IMR-90 (cell line): ENCODE results near the gene ZNF653. TPM values are rescaled to one million over a fixed set of nuclear protein-coding genes. Genes with fewer than 3 reads are reported as not detected.

Source experiments
- ATAC-seq: fragments of 200-7000 bp; cut with Tn5 transposase; 2 replicates; pipeline ENCODE4 v1.9.1; 2020; ENCODE audit warnings: low read depth, mild to moderate bottlenecking, moderate library complexity
- BruUV-seq: library from RNA; stranded (reverse); fragments of 400-500 nt; replicated peaks from 2 replicates; lab custom pipeline; 2021; lab: Mats Ljungman, UMichigan
- CTCF ChIA-PET: fragments of 300-600 bp; formaldehyde crosslinking; extraction: SDS; loops from one replicate; lab custom pipeline; 2021; ENCODE audit warnings: antibody characterized with exemption; lab: Yijun Ruan, JAX
- POLR2A ChIA-PET: fragments of 300-600 bp; sonication (Branson Sonifier 250); formaldehyde crosslinking; loops from one replicate; lab custom pipeline; 2022; ENCODE audit warnings: antibody characterized with exemption; ENCODE audit not compliant: unreplicated experiment; lab: Charles Lee
- DNase-seq: peaks from one replicate; pipeline ENCODE4 v3.0.0; 2013
- H2AFZ ChIP-seq: replicated peaks from 2 replicates; pipeline ENCODE3; 2013; ENCODE audit warnings: low read length, mild to moderate bottlenecking; ENCODE audit not compliant: poor library complexity
- H2AK5ac ChIP-seq: 2 replicates; pipeline ENCODE4 v1.6.1; 2013; ENCODE audit warnings: low read depth, low read length, inconsistent platforms
- H2AK9ac ChIP-seq: replicated peaks from 2 replicates; pipeline ENCODE3; 2013; ENCODE audit warnings: mild to moderate bottlenecking, low read depth, low read length, moderate library complexity; ENCODE audit not compliant: poor library complexity
- H2BK120ac ChIP-seq: 2 replicates; pipeline ENCODE4 v1.6.1; 2013; ENCODE audit warnings: low read depth, low read length, inconsistent platforms
- H2BK15ac ChIP-seq: 3 replicates; pipeline ENCODE4 v1.6.1; 2013; ENCODE audit warnings: low read depth, low read length, inconsistent platforms
- H2BK20ac ChIP-seq: 2 replicates; pipeline ENCODE4 v1.6.1; 2013; ENCODE audit warnings: low read depth, mild to moderate bottlenecking, inconsistent platforms, low read length, moderate library complexity
- H2BK5ac ChIP-seq: 2 replicates; pipeline ENCODE4 v1.6.1; 2013; ENCODE audit warnings: mild to moderate bottlenecking, low read depth, low read length, inconsistent platforms; ENCODE audit not compliant: poor library complexity, severe bottlenecking
- H3K14ac ChIP-seq: replicated peaks from 2 replicates; pipeline ENCODE4 v1.6.1; 2013; ENCODE audit warnings: low read depth, low read length, inconsistent platforms
- H3K18ac ChIP-seq: 2 replicates; pipeline ENCODE4 v1.6.1; 2013; ENCODE audit warnings: low read depth, low read length, control low read depth
- H3K23ac ChIP-seq: 2 replicates; pipeline ENCODE4 v1.6.1; 2013; ENCODE audit warnings: low read depth, low read length, inconsistent platforms
- H3K27ac ChIP-seq: 2 replicates; pipeline ENCODE4 v1.5.1; 2013; ENCODE audit warnings: mild to moderate bottlenecking, control low read depth, low read length; ENCODE audit not compliant: insufficient read depth
- H3K27me3 ChIP-seq: 2 replicates; pipeline ENCODE4 v1.6.1; 2013; ENCODE audit warnings: low read length; ENCODE audit not compliant: control insufficient read depth, insufficient read depth
- H3K36me3 ChIP-seq: 2 replicates; pipeline ENCODE4 v1.6.1; 2013; ENCODE audit warnings: low read length, mixed read lengths; ENCODE audit not compliant: control insufficient read depth, insufficient read depth
- H3K4ac ChIP-seq: 2 replicates; pipeline ENCODE4 v1.6.1; 2013; ENCODE audit warnings: low read depth, low read length, inconsistent platforms
- H3K4me1 ChIP-seq: 2 replicates; pipeline ENCODE4 v1.6.1; 2013; ENCODE audit warnings: low read length, mixed read lengths; ENCODE audit not compliant: control insufficient read depth, insufficient read depth
- H3K4me2 ChIP-seq: 2 replicates; pipeline ENCODE4 v1.6.1; 2013; ENCODE audit warnings: low read depth, mild to moderate bottlenecking, control low read depth, low read length, moderate library complexity
- H3K4me3 ChIP-seq: 2 replicates; pipeline ENCODE4 v1.5.1; 2013; ENCODE audit warnings: low read depth, mild to moderate bottlenecking, control low read depth, low read length, moderate library complexity; ENCODE audit not compliant: insufficient read depth
- H3K56ac ChIP-seq: 2 replicates; pipeline ENCODE4 v1.6.1; 2013; ENCODE audit warnings: low read length, inconsistent platforms; ENCODE audit not compliant: insufficient read depth; ENCODE audit errors: extremely low read depth
- H3K79me1 ChIP-seq, 2 experiments: 2 replicates each; pipeline ENCODE4 v1.6.1; 2013; ENCODE audit warnings: low read length in 2 of 2, inconsistent platforms in 1 of 2, low read depth in 1 of 2
- H3K9ac ChIP-seq: 2 replicates; pipeline ENCODE4 v1.6.1; 2013; ENCODE audit warnings: low read depth, low read length, control low read depth
- H3K9me1 ChIP-seq: 2 replicates; pipeline ENCODE4 v1.6.1; 2013; ENCODE audit warnings: low read length, inconsistent platforms; ENCODE audit not compliant: insufficient read depth
- H3K9me3 ChIP-seq: 2 replicates; pipeline ENCODE4 v1.6.1; 2013; ENCODE audit warnings: low read length; ENCODE audit not compliant: control insufficient read depth, insufficient read depth
- H4K20me1 ChIP-seq: 2 replicates; pipeline ENCODE4 v1.6.1; 2013; ENCODE audit warnings: low read length, inconsistent platforms; ENCODE audit not compliant: insufficient read depth
- H4K5ac ChIP-seq: 2 replicates; pipeline ENCODE4 v1.6.1; 2013; ENCODE audit warnings: mild to moderate bottlenecking, low read depth, low read length, control low read depth
- H4K8ac ChIP-seq, 2 experiments: 2 replicates each; pipeline ENCODE4 v1.6.1; 2013; ENCODE audit warnings: low read depth in 2 of 2, low read length in 2 of 2, control low read depth in 1 of 2, inconsistent platforms in 1 of 2
- H4K91ac ChIP-seq: 2 replicates; pipeline ENCODE4 v1.6.1; 2013; ENCODE audit warnings: low read depth, low read length, inconsistent platforms; ENCODE audit not compliant: insufficient read depth
- CHD1 ChIP-seq: IDR thresholded peaks from 2 replicates; pipeline ENCODE4 v1.6.1; 2012; ENCODE audit warnings: low read depth, low read length, improper control_type of control experiment
- RAD21 ChIP-seq: IDR thresholded peaks from 2 replicates; pipeline ENCODE4 v1.6.1; 2012; ENCODE audit warnings: low read length, improper control_type of control experiment
- RCOR1 ChIP-seq: IDR thresholded peaks from 2 replicates; pipeline ENCODE4 v1.6.1; 2012; ENCODE audit warnings: mild to moderate bottlenecking, low read length, improper control_type of control experiment; ENCODE audit not compliant: insufficient replicate concordance
- SMC3 ChIP-seq: fragments of 150-350 bp; IDR thresholded peaks from 2 replicates; pipeline ENCODE4 v1.6.1; 2016; ENCODE audit warnings: low read depth, mild to moderate bottlenecking, antibody characterized with exemption, low read length, moderate library complexity
- WGBS, 2 experiments: methylation state at CpG; one replicate each; pipeline versions ENCODE4 v1.1.5 to v1.1.7; 2013; ENCODE audit warnings: missing lambda C conversion rate in 2 of 2; ENCODE audit not compliant: insufficient read length in 1 of 2; ENCODE audit errors: extremely low coverage in 2 of 2; 5-methylcytosine and 5-hydroxymethylcytosine counted together
- dilution Hi-C: fragments of 300-500 bp; cut with HindIII; formaldehyde crosslinking; loops from one replicate; pipeline ENCODE4 v1.14.3; 2018; ENCODE audit warnings: low sequenced_read_pairs; ENCODE audit not compliant: unreplicated experiment
- in situ Hi-C: fragments of 300-500 bp; cut with MboI; formaldehyde crosslinking; loops from 3 replicates; pipeline ENCODE4 v1.14.3; 2019; ENCODE audit warnings: low sequenced_read_pairs, inconsistent platforms, mixed read lengths
- intact Hi-C: fragments of 100-400 bp; cut with micrococcal nuclease; formaldehyde crosslinking; loops from 2 replicates; pipeline ENCODE4 v1.10.0; 2022
- polyA plus RNA-seq, 3 experiments: library from polyadenylated mRNA; depleted of rRNA; stranded (reverse); fragments of >200 nt; gene quantifications; 2 replicates each; pipeline ENCODE4 v1.2.3, GENCODE V29; 2012; ENCODE audit warnings: low replicate concordance in 1 of 3
- total RNA-seq: library from RNA; depleted of rRNA; stranded (reverse); fragments of >200 nt; gene quantifications from 2 replicates; pipeline ENCODE4 v1.2.3, GENCODE V29; 2012
- TF ChIP-seq, protein P1 (sequence below): conservative IDR thresholded peaks from 2 replicates; pipeline ENCODE4 v1.5.1; 2012; ENCODE audit warnings: mild to moderate bottlenecking, low read depth, low read length, improper control_type of control experiment

ZNF653 gene
- total and polyA plus RNA-seq, 2 of the 4 experiments (the other 2 are of a cell fraction) = 3.9 to 9.0 TPM

DNA sequence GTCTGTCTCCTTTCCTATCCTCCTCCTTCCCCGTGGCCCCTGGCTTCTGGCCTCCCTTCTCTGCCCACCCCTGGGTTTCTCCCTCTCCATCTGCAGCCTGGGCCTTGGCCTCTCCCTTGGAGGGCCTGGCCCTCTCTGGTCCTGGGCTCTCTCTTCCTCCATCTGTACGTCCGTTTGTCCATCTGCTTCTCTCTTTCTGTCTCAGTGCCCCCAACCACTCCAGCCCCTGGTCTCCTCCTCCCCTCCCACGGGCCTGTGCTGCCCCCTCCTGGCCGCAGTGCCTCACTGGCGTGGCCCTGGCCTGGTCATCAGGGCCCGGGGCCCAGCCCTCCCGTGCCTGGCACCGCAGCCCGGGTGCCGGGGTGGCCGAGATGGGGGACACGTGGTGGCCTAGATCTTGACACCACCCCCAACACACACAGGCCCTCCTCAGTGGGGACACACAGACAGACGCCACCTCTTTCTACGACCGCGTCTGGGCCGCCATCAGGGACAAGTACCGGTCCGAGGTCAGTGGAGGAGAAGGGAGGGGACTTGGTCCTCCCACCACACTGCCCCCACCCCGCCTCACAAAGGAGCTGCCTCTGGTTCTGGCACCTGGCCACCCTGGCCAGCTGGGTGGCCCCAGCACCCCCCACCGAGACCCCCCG, 58.9 kb downstream of the ZNF653 start:
- BruUV-seq = no TSS peak
- no peak for DNase-seq

More for the DNA sequence above, 58.9 kb downstream of the ZNF653 start:
- Histone ChIP-seq H3K4me1 (no peaks in the 10 kb centered on the region; the same call in 1 of the 2 replicates), H3K9me1 (no peaks in the 10 kb centered on the region), H3K14ac (no peak overlapping the region), H3K9ac (no peak overlapping the region), H2BK15ac (no peak overlapping the region), H2AK5ac (no peak overlapping the region), H4K20me1 (peaks cover 4% of the 10 kb centered on the region; the same call in 1 of the 2 replicates), H3K56ac (no peak overlapping the region), H3K23ac (no peak overlapping the region), H2AFZ (no peak overlapping the region), H2BK120ac (no peak overlapping the region), H4K5ac (no peak overlapping the region), H3K79me1 (peaks cover 0 to 15% of the 10 kb centered on the region in 2 experiments; a peak in 3 of 4 replicates), H3K27ac (no peak overlapping the region), H3K4me2 (no peak overlapping the region), H4K8ac (no peak overlapping the region), H3K9me3 (no peaks in the 10 kb centered on the region), H3K27me3 (no peaks in the 10 kb centered on the region), H3K36me3 (peaks cover 59% of the 10 kb centered on the region), H2BK5ac (no peak overlapping the region), H3K18ac (no peak overlapping the region), H3K4me3 (no peak overlapping the region), H2BK20ac (no peak overlapping the region), H2AK9ac (no peak overlapping the region), H3K4ac (no peak overlapping the region), H4K91ac (no peak overlapping the region)
- POLR2A ChIA-PET = no interaction called here
- 86% methylated on average over 5 of the region's 23 CpGs; no CpG with 5 or more reads in 1 of the 2 experiments for WGBS, 2 experiments
- intact Hi-C loops (loop anchor here (1.0 kb wide), 1 partner anchor 153 kb away; no protein-coding TSS in a partner anchor), in situ Hi-C loops (no loop called here), dilution Hi-C loops (no loop called here)
- peak; percentile 78 for TF ChIP-seq SMC3
- no peak for TF ChIP-seq CHD1
- TF ChIP-seq, protein P1, sequence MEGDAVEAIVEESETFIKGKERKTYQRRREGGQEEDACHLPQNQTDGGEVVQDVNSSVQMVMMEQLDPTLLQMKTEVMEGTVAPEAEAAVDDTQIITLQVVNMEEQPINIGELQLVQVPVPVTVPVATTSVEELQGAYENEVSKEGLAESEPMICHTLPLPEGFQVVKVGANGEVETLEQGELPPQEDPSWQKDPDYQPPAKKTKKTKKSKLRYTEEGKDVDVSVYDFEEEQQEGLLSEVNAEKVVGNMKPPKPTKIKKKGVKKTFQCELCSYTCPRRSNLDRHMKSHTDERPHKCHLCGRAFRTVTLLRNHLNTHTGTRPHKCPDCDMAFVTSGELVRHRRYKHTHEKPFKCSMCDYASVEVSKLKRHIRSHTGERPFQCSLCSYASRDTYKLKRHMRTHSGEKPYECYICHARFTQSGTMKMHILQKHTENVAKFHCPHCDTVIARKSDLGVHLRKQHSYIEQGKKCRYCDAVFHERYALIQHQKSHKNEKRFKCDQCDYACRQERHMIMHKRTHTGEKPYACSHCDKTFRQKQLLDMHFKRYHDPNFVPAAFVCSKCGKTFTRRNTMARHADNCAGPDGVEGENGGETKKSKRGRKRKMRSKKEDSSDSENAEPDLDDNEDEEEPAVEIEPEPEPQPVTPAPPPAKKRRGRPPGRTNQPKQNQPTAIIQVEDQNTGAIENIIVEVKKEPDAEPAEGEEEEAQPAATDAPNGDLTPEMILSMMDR = peak; percentile 70
- no peak for TF ChIP-seq RCOR1
- TF ChIP-seq RAD21 = peak; percentile 81
- peak; percentile 82 for ATAC-seq
- CTCF ChIA-PET = no interaction called here
